HUDEP-2 (cell line): ENCODE data around the gene FHOD1.

ENCODE experiments used
- DNase-seq, 76 experiments: peaks; one replicate each; lab custom pipeline; 2025; ENCODE audit not compliant: unreplicated experiment in 76 of 76; lab: John Stamatoyannopoulos, UW

Gene FHOD1

DNA sequence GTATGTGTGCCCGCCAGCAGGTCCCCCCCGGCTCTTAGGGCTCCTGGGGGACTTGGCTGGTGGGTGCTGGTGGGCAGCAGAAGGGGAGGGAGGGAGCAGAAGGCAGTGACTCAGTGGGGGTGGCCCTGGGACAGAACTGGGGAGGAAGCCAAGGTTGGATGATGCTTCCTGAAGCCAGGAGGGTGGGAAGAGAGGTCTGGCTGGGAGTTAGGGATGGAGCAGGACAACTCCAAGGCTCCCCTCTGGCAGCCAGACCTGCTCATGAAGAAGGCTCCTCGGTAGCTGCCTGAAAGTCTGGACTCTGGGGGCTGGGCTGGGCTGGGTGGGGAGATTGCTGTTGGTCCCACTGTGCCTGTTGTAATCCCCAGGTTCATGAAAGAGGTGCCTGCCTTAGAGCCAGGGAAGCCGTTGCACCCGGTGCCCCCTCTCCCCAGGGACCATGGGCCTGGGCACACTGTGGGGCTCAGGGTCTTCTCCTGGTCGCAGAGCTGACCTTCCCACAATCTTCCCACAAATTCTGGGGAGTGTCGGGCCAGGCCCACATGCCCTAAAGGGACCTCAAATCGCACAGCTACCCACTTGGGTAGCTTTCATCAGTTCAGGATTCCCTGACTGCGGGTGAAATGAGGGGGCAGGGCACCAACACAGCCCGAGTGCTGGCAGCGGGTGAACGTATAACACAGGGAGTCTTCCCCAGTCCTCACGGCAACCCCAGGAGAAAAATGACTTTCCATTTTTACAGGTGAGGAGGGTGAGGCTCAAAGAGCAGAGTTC is 30.9 kb upstream of the FHOD1 start:
- peak in 7 of 76 experiments; percentile 26 to 70 (median 41) for DNase-seq

GRCh38 chr16:67277294-67277998 is 30.2 kb upstream of the FHOD1 start:
- peak in 50 of 76 experiments; percentile 4 to 80 (median 46) for DNase-seq

- DNase-seq: no peak
Measured at GRCh38 chr16:67275321-67275720, 28.0 kb upstream of the FHOD1 start.

- DNase-seq: no peak
Measured at GRCh38 chr16:67271446-67271845, 24.2 kb upstream of the FHOD1 start.

- no peak for DNase-seq
Measured at GRCh38 chr16:67270931-67271338, 23.7 kb upstream of the FHOD1 start.

- DNase-seq: no peak
Measured at GRCh38 chr16:67269766-67270165, 22.5 kb upstream of the FHOD1 start.

DNA sequence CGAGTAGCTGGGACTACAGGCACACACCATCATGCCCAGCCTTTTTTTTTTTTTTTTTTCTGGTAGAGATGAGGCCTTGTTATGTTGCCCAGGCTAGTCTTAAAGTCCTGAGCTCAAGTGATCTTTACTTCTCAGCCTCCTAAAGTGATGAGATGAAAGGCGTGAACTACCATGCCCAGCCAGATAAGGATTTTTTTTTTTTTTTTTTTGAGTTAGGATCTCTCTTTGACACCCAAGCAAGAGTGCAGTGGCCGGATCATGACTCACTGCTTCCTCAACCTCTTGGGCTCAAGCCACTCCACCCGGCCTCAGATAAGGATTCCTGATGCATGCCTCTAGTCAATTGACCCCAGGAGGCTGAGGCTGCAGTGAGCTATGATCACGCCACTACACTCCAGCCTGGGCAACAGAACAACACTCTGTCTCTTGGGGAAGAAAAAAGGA is 20.9 kb upstream of the FHOD1 start:
- DNase-seq: peak in 74 of 76 experiments; percentile 34 to 99 (median 92)

DNA sequence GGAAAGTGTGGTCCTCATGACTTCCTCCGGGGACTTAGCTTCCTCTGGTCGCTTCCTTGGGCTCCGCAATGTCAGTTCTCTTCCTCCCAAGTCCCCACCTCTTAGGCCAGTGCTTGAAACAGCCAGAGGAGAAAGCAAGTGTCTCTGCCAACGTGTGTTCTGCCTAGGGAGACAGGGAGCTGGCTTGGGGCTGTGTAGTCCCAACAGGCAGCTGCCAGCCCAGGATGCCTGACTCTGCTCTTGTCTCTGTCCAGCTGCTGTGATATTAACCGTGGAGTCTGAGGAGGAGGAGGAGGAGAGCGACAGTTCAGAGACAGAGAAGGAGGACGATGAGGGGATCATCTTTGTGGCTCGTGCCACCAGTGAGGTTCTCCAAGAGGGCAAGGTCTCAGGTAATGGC is 18.6 kb upstream of the FHOD1 start:
- DNase-seq: no peak

- DNase-seq: no peak
Measured at GRCh38 chr16:67264866-67265265, 17.6 kb upstream of the FHOD1 start.

DNA sequence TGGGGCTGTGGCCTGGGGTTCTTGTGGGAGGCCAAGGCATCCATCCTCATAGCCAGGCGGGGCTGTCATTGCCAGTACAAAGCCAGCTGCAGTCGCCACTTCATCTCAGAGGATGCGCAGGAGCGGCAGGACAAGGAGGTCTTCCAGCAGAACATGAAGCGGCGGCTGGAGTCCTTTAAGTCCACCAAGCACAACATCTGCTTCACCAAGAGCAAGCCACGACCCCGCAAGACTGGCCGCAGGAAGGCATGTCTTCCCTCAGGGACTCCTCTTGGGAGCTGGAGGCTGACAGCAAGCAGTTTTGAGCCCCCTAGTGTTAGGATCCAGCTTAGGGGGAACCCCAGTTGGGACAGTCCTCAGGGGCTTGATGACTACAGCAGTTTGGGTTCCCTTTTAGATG is 17.0 kb upstream of the FHOD1 start:
- DNase-seq: no peak

- DNase-seq: no peak
Measured at GRCh38 chr16:67263201-67263600, 15.9 kb upstream of the FHOD1 start.

- DNase-seq: peak in 53 of 76 experiments; percentile 9 to 66 (median 37)
Measured at GRCh38 chr16:67260426-67261063, 13.3 kb upstream of the FHOD1 start.

- no peak for DNase-seq
Measured at GRCh38 chr16:67259705-67260104, 12.4 kb upstream of the FHOD1 start.

DNA sequence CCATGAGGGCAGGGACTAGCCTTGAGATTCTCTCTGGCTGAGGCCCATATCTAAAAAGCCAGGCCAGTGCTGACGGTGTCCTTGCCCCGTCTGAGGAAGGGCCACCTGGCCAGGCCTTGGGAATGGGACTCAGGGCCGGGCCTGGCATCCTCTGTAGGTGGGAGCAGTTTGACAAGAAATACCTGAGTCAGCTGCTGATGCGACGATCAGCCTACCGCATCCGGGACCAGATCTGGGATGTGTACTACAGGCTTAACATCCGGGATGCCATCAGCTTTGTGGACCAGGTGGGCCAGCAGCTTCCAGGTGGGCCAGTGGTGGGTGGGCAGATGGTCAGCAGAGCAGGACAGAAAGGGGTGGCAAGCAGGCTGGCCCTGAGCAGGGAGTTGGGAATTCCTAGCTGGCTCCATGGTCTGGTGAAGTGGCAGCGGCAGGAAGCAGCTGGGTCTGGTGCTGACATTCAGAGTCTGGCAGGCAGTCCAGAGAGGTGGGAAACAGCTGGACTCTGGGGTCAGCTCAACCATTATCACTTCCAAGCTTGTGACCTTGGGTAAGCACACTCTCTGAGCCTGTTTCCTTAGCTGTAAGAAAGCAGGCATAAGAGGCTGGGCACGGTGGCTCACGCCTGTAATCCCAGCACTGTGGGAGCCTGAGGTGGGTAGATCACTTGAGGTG is 11.0 kb upstream of the FHOD1 start:
- no peak for DNase-seq

GRCh38 chr16:67257486-67258160 is 10.3 kb upstream of the FHOD1 start:
- no peak for DNase-seq

DNA sequence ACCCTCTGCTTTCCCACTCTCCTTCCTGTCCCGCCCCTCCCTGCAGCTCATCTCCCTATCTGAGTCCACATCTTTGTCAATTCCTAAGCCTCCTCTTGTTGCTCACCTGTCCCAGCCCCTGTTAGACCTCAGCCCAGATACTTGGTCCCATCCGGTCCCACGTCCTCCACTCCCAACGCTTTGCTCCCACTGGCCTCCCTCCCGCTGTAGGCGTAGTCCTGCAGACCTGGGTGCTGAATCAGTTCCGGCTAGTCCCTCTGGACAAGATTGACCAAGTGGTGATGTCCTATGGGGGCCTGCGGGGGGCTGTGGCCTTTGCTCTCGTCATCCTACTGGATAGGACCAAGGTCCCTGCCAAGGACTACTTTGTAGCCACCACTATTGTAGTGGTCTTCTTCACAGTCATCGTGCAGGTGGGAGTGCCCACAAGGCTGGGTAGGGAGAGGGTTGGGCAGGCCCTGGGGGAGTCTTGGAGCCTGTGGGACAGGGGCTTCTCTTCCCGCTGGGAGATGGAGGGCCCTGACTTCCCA is 9.5 kb upstream of the FHOD1 start:
- no peak for DNase-seq

DNA sequence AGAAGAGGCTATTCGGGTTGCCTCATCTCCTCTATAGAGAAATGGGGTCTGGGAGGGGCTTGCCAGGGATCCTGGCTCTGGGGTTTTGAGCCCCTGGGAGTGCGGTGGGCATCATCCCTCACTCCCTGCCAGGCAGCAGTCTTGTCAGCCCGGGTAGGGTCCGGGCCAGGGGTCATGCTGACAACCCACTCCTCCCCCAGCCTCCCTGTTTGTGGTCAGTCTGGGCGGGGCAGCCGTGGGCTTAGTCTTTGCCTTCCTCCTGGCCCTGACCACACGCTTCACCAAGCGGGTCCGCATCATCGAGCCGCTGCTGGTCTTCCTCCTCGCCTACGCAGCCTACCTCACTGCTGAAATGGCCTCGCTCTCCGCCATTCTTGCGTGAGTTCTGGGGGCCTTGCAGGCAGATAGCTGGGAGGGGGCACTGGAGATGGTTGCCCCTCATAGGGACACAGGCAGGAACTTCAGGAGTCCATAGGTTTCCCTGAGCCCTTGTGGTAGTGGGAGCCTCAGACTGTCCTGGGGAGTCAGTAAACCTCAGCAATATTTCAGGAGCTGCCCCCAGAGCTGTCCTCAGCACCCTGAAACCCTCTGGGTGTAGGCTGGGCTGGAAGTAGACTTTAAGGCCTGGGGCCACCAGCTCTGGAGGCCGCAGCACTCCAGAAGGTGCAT is 8.4 kb upstream of the FHOD1 start:
- no peak for DNase-seq

- DNase-seq: peak in 43 of 76 experiments; percentile 7 to 61 (median 26)
Measured at GRCh38 chr16:67254801-67255552, 7.7 kb upstream of the FHOD1 start.
